ENCODE measurements around the gene SPRED2.

- TF ChIP-seq POLR2A (IDR thresholded peaks at IDR 0.05) (no peak), CTCF (IDR thresholded peaks at IDR 0.05) (no peak)
These were observed 132.2 kb downstream of the SPRED2 start for GRCh38 chr2:65300134-65300760.
